BE2C (cell line): ENCODE data around the gene AGBL4.

Experiments
- DNase-seq: peaks from one replicate; pipeline ENCODE4 v3.0.0-alpha.2; 2020
- H3K27me3 ChIP-seq: fragments of 250-450 bp; sonication (Bioruptor Pico); 2 replicates; pipeline ENCODE4 v1.5.1; 2020; ENCODE audit warnings: mild to moderate bottlenecking
- H3K36me3 ChIP-seq: fragments of 250-450 bp; sonication (Bioruptor Pico); 2 replicates; pipeline ENCODE4 v1.5.1; 2020; ENCODE audit warnings: mild to moderate bottlenecking
- H3K4me1 ChIP-seq: fragments of 250-450 bp; sonication (Bioruptor Pico); 2 replicates; pipeline ENCODE4 v1.5.1; 2020
- H3K4me3 ChIP-seq: 2 replicates; pipeline ENCODE4 v1.5.1; 2011; ENCODE audit warnings: low read depth, low read length
- H3K9me3 ChIP-seq: fragments of 250-450 bp; sonication (Bioruptor Pico); 2 replicates; pipeline ENCODE4 v1.5.1; 2020
- CTCF ChIP-seq: IDR thresholded peaks from 2 replicates; pipeline ENCODE4 v1.5.1; 2012; ENCODE audit warnings: mild to moderate bottlenecking, low read depth, low read length

The AGBL4 gene

GRCh38 chr1:49606082-49606481 is 417.7 kb downstream of the AGBL4 start:
- no peaks in the 10 kb centered on the region for H3K4me1 ChIP-seq
- no peaks in the 10 kb centered on the region for H3K27me3 ChIP-seq
- H3K4me3 ChIP-seq: no peak overlapping the region
- H3K36me3 ChIP-seq: no peaks in the 10 kb centered on the region
- H3K9me3 ChIP-seq: no peaks in the 10 kb centered on the region
- DNase-seq: no peak
- no peak for TF ChIP-seq CTCF

GRCh38 chr1:49597436-49597835 is 426.3 kb downstream of the AGBL4 start:
- no peaks in the 10 kb centered on the region for H3K9me3 ChIP-seq
- no peaks in the 10 kb centered on the region for H3K4me1 ChIP-seq
- no peaks in the 10 kb centered on the region for H3K36me3 ChIP-seq
- H3K27me3 ChIP-seq: no peaks in the 10 kb centered on the region
- H3K4me3 ChIP-seq: no peak overlapping the region
- DNase-seq: no peak
- TF ChIP-seq CTCF: no peak

- no peaks in the 10 kb centered on the region for H3K27me3 ChIP-seq
- DNase-seq: no peak
- no peak for TF ChIP-seq CTCF
- H3K9me3 ChIP-seq: no peaks in the 10 kb centered on the region
- no peak overlapping the region for H3K4me3 ChIP-seq
- H3K4me1 ChIP-seq: no peaks in the 10 kb centered on the region
- no peaks in the 10 kb centered on the region for H3K36me3 ChIP-seq
These were observed 447.3 kb downstream of the AGBL4 start for GRCh38 chr1:49576327-49576901.

- Histone ChIP-seq H3K36me3 (no peaks in the 10 kb centered on the region), H3K9me3 (no peaks in the 10 kb centered on the region), H3K4me3 (no peak overlapping the region), H3K4me1 (no peaks in the 10 kb centered on the region), H3K27me3 (no peaks in the 10 kb centered on the region)
- DNase-seq: no peak
- TF ChIP-seq CTCF: no peak
These were observed 467.0 kb downstream of the AGBL4 start for GRCh38 chr1:49556676-49557234.

GRCh38 chr1:49552101-49552500 is 471.7 kb downstream of the AGBL4 start:
- TF ChIP-seq CTCF: no peak
- no peak for DNase-seq
- no peaks in the 10 kb centered on the region for H3K36me3 ChIP-seq
- no peaks in the 10 kb centered on the region for H3K27me3 ChIP-seq
- H3K4me1 ChIP-seq: no peaks in the 10 kb centered on the region
- H3K9me3 ChIP-seq: no peaks in the 10 kb centered on the region
- no peak overlapping the region for H3K4me3 ChIP-seq

GRCh38 chr1:49544615-49545014 is 479.1 kb downstream of the AGBL4 start:
- TF ChIP-seq CTCF: no peak
- Histone ChIP-seq H3K4me3 (no peak overlapping the region), H3K36me3 (no peaks in the 10 kb centered on the region), H3K9me3 (no peaks in the 10 kb centered on the region), H3K4me1 (no peaks in the 10 kb centered on the region), H3K27me3 (no peaks in the 10 kb centered on the region)
- DNase-seq: no peak
